Peyer's patch (tissue), 4 donors: Measurements from ENCODE around the gene USP6. TPM values are rescaled to one million over a fixed set of nuclear protein-coding genes. Genes with fewer than 3 reads are reported as not detected.
"Not testable (repeated sequence)": the region's sequence is repeated elsewhere in the genome, so short reads cannot be mapped to it uniquely, and the experiment has no call there.

ENCODE experiments used
- DNase-seq, 3 donors: peaks; one replicate each; pipeline ENCODE4 v3.0.0-alpha.2; 2017 to 2019
- H3K27ac ChIP-seq, 4 donors: fragments of 200-600 bp; sonication (generic); one replicate each; pipeline ENCODE4 v1.5.1; 2016 to 2019
- H3K27me3 ChIP-seq, 2 donors: fragments of 200-600 bp; sonication (generic); one replicate each; pipeline ENCODE4 v1.5.1; 2019
- H3K36me3 ChIP-seq, 3 donors: fragments of 200-600 bp; sonication (generic); one replicate each; pipeline ENCODE4 v1.5.1; 2016 to 2019
- H3K4me1 ChIP-seq, 4 donors: fragments of 200-600 bp; sonication (generic); one replicate each; pipeline ENCODE4 v1.5.1; 2016 to 2019
- H3K4me3 ChIP-seq, 4 donors: fragments of 200-600 bp; sonication (generic); 1 replicate in 3 of 4; 2 replicates in 1 of 4; pipeline ENCODE4 v1.5.1; 2016 to 2019; ENCODE audit warnings: mild to moderate bottlenecking in 1 of 4
- H3K9me3 ChIP-seq, 4 donors: fragments of 200-600 bp; sonication (generic); one replicate each; pipeline ENCODE4 v1.5.1; 2016 to 2019; ENCODE audit warnings: mild to moderate bottlenecking in 1 of 4
- POLR2A ChIP-seq, 2 donors: fragments of 450-650 bp; IDR thresholded peaks; one replicate each; pipeline ENCODE4 v1.5.1; 2017; ENCODE audit warnings: antibody characterized with exemption in 2 of 2, mild to moderate bottlenecking in 2 of 2, moderate library complexity in 2 of 2
- total RNA-seq, 4 donors: library from RNA; depleted of rRNA; stranded (reverse); fragments of >200 nt; gene quantifications; one replicate each; pipeline ENCODE4 v1.1.0, GENCODE V29; 2016
- TF ChIP-seq, protein P1 (sequence below), 6 experiments: fragments of 450-650 bp in 4 of 6; fragments of 200-600 bp in 2 of 6; sonication (generic) in 1 of 6; IDR thresholded peaks; one replicate each; pipeline ENCODE4 v1.5.1; 2017 to 2019; ENCODE audit warnings: antibody characterized with exemption in 6 of 6, mild to moderate bottlenecking in 3 of 6, moderate library complexity in 1 of 6

Gene USP6
- total RNA-seq, 4 donors from 2014 or later, result under 0.01 to 0.18 TPM; not detected in 2

DNA sequence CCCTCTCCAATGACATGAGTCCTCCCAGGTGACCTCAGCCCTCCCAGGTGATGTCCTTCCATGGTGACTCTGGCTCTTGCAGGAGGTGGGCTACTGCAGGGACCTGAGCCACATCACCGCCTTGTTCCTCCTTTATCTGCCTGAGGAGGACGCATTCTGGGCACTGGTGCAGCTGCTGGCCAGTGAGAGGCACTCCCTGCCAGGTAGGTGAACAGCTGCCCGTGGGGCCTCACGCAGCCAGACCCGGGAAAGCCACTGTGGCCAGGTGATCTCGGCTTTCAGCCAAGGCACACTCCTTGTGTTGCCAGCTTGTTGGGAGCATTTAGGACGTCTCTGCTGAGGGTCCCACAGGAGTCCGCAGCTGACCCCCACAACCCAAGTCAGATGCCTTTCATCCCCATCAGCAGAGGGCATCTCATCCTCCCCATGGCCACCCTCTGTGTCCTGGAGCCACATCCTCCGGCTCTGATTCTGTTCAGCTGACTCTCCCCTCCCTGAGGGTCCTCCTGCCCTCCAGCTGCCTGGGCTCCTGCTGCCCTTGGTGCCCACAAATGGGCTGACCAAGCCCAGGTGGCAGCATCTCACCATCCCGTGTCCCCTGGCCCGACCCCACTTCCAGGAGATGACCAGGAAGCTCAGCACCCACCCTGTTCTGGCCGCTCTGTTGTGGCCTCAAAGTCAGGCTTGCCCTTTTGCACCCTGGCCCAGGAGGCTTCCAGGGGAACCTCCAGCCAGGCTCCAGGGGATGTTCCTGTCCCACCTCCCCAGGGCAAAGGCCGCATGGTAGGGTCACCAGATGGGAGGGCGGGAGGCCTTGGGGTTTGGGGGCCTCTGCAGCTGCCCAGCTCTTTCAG lies 20.1 kb downstream of the USP6 start:
- H3K9me3 ChIP-seq, result no peaks in the 10 kb centered on the region
- H3K27ac ChIP-seq, result no peak overlapping the region
- no peak overlapping the region for H3K4me3 ChIP-seq
- H3K36me3 ChIP-seq, result no peaks in the 10 kb centered on the region
- H3K4me1 ChIP-seq, result no peaks in the 10 kb centered on the region
- DNase-seq, result peak in 1 of 3 donors; percentile 43
- TF ChIP-seq POLR2A (IDR thresholded peaks at IDR 0.05), result no peak
- TF ChIP-seq, protein P1, sequence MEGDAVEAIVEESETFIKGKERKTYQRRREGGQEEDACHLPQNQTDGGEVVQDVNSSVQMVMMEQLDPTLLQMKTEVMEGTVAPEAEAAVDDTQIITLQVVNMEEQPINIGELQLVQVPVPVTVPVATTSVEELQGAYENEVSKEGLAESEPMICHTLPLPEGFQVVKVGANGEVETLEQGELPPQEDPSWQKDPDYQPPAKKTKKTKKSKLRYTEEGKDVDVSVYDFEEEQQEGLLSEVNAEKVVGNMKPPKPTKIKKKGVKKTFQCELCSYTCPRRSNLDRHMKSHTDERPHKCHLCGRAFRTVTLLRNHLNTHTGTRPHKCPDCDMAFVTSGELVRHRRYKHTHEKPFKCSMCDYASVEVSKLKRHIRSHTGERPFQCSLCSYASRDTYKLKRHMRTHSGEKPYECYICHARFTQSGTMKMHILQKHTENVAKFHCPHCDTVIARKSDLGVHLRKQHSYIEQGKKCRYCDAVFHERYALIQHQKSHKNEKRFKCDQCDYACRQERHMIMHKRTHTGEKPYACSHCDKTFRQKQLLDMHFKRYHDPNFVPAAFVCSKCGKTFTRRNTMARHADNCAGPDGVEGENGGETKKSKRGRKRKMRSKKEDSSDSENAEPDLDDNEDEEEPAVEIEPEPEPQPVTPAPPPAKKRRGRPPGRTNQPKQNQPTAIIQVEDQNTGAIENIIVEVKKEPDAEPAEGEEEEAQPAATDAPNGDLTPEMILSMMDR (IDR thresholded peaks at IDR 0.05), result no peak
- no peaks in the 10 kb centered on the region for H3K27me3 ChIP-seq

DNA sequence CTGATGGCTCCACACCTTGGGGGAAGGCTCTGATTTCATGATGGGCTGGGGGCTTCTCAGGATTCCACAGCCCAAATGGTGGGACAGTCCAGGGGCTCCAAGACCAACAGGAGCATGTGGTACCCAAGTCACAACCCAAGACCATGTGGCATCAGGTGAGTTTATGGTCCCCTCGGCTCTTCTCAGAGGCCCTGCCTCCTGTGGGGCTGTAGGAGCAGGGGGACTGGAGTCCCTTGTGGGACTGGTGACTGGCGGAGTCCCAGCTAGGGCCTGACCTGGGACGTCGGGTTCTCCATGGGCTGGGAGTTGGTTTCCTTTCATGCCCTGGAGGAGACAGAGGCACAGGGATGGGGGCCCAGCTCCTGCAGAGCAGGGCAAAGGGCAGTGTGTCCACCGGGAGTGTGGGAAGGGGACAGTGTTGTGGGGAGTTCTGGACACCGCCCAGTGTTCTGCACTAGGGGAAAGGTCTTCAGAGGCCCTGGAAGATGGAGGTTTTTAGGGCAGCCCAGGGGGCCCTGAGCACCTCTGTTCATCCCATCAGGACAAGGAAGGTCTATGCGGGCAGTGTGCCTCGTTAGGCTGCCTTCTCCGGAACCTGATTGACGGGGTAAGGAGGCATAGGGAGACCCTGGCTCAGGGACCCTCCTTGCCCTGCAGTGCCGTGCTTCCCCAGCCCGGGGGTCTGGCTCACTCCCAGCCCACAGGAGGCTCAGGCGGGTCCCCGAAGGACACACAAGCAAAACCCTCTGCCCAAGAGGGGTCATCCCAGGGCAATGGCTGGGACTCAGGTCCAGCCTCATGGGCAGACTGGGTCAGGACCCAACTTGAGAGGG lies 21.0 kb downstream of the USP6 start:
- not testable (repeated sequence) for H3K36me3 ChIP-seq, H3K27ac ChIP-seq, H3K9me3 ChIP-seq, H3K4me1 ChIP-seq, H3K4me3 ChIP-seq, H3K27me3 ChIP-seq
- DNase-seq, result peak in 1 of 3 donors; percentile 23

DNA sequence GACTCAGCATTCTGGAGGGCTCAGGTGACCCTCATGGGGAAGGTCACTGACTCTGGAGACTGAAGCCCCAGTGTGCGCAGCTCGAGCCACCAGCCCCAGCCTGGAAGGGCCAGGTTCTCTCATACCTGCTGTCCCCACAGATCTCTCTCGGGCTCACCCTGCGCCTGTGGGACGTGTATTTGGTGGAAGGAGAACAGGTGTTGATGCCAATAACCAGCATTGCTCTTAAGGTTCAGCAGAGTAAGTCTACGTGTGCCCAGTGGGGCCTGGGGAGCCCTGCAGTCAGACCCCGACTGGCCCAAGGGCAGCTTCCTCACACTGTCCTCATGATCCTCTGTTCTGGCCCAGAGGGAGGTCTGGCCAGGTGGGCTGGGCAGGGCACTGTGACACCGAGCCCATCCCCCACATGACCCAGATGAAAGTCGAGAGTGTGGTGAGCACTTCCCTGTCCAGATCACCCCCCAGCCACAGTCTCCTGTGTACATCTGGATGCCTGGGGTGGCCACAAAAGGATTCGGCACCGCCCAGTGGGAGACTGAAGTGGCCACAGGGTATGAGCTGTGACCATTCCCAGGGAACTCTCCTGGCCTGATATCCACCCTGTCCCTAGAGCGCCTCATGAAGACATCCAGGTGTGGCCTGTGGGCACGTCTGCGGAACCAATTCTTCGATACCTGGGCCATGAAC lies 21.8 kb downstream of the USP6 start:
- not testable (repeated sequence) for H3K36me3 ChIP-seq, H3K9me3 ChIP-seq, H3K27me3 ChIP-seq, H3K27ac ChIP-seq, H3K4me3 ChIP-seq, DNase-seq, H3K4me1 ChIP-seq

DNA sequence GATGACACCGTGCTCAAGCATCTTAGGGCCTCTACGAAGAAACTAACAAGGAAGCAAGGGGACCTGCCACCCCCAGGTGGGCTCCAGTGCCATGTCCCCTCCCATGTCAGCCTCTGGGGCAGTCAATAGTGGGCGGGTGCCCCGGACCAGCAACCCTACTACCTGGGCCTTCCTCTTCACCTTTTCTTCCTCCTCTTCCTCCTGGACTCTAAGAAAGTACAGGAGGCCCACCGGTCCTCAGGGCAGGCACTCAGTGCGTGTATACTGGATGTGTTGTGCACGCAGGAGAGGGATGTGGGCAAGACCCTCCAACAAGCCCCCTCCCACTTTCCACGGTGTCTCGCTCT lies 22.3 kb downstream of the USP6 start:
- not testable (repeated sequence) for H3K9me3 ChIP-seq, DNase-seq, H3K36me3 ChIP-seq, H3K4me3 ChIP-seq, H3K27ac ChIP-seq, H3K4me1 ChIP-seq, H3K27me3 ChIP-seq

DNA sequence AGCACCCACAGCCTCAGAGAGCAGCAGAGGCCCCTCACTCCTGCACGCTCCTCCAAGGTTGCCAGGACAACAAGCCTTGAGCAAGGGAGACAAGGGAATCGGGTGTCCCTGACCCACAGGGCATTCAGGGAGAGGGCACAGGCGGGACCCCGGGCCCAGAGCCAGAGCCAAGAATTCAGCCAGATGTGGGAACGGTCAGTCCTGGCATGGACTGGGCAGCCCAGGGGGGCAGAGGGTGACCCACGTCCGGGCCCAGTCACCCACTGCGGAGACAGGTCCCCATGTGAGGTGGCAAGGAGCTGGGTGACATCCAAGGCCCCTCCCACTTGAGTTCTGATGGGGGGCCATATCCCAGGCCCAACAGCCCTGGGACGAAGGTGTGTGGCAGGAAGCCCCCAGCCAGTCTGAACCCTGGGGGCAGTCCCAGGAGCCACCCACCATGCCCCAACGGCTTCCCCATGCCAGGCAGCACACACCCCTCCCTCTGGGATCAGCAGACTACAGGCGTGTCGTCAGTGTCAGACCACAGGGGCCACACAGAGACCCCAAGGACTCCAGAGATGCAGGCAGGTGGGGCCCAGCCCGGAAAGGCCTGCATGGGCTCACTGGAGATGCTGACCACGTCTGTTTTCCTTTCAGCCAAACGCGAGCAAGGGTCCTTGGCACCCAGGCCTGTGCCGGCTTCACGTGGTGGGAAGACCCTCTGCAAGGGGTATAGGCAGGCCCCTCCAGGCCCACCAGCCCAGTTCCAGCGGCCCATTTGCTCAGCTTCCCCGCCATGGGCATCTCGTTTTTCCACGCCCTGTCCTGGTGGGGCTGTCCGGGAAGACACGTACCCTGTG lies 23.0 kb downstream of the USP6 start:
- no peak overlapping the region for H3K4me3 ChIP-seq
- DNase-seq, result no peak
- no peaks in the 10 kb centered on the region for H3K9me3 ChIP-seq
- H3K36me3 ChIP-seq, result no peaks in the 10 kb centered on the region
- H3K27ac ChIP-seq, result no peak overlapping the region
- no peaks in the 10 kb centered on the region for H3K4me1 ChIP-seq
- TF ChIP-seq POLR2A (IDR thresholded peaks at IDR 0.05), result no peak
- TF ChIP-seq, protein P1 (IDR thresholded peaks at IDR 0.05), result no peak
- H3K27me3 ChIP-seq, result no peaks in the 10 kb centered on the region

DNA sequence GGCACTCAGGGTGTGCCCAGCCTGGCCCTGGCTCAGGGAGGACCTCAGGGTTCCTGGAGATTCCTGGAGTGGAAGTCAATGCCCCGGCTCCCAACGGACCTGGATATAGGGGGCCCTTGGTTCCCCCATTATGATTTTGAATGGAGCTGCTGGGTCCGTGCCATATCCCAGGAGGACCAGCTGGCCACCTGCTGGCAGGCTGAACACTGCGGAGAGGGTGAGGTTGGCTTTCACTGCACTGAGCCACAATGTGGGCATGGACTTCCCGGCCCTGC lies 23.6 kb downstream of the USP6 start:
- no peaks in the 10 kb centered on the region for H3K36me3 ChIP-seq
- no peak for DNase-seq
- H3K27me3 ChIP-seq, result no peaks in the 10 kb centered on the region
- no peak overlapping the region for H3K4me3 ChIP-seq
- H3K27ac ChIP-seq, result no peak overlapping the region
- H3K9me3 ChIP-seq, result no peaks in the 10 kb centered on the region
- TF ChIP-seq POLR2A (IDR thresholded peaks at IDR 0.05), result no peak
- TF ChIP-seq, protein P1 (IDR thresholded peaks at IDR 0.05), result no peak
- H3K4me1 ChIP-seq, result no peaks in the 10 kb centered on the region

DNA sequence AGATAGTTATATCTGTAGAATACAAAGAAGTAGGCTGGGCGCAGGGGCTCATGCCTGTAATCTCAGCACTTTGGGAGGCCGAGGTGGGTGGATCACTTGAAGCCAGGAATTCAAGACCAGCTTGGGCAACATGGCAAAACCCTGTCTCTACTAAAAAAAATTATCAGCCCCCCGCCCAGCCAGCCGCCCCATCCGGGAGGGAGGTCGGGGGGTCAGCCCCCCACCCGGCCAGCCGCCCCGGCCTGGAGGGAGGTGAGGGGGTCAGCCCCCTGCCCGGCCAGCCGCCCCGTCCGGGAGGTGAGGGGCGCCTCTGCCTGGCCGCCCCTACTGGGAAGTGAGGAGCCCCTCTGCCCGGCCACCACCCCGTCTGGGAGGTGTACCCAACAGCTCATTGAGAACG lies 27.0 kb downstream of the USP6 start:
- not testable (repeated sequence) for H3K9me3 ChIP-seq, H3K27ac ChIP-seq, H3K36me3 ChIP-seq, H3K27me3 ChIP-seq, DNase-seq, H3K4me3 ChIP-seq, H3K4me1 ChIP-seq

DNA sequence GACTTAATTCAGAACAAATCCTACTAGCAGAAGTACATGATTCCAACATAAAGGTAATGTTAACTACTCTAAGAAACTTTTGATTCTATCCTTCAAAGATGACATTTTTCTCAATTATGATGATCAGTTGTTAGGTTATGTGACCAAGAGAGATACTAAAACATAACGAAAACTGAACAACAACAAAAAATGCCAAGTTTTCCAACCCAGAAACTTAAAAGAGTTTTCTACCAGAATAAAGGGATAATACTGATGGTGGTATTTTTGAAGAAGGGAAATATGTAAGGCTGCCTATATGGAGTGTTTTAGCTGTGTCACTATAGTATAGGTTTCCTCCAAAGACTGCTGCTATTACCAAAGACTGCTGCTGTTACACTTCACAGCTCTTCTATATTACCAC lies 30.3 kb downstream of the USP6 start:
- not testable (repeated sequence) for H3K27me3 ChIP-seq, DNase-seq, H3K9me3 ChIP-seq, H3K27ac ChIP-seq, H3K4me3 ChIP-seq, H3K4me1 ChIP-seq, H3K36me3 ChIP-seq

DNA sequence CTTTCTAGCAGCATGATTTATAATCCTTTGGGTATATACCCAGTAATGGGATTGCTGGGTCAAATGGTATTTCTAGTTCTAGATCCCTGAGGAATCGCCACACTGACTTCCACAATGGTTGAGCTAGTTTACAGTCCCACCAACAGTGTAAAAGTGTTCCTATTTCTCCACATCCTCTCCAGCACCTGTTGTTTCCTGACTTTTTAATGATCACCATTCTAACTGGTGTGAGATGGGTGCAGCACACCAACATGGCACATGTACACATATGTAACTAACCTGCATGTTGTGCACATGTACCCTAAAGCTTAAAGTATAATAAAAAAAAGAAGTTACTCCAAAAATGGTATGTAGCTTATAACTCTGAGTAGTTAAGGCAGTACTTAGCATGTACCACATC lies 44.9 kb downstream of the USP6 start:
- H3K27ac ChIP-seq, result not testable (repeated sequence)

DNA sequence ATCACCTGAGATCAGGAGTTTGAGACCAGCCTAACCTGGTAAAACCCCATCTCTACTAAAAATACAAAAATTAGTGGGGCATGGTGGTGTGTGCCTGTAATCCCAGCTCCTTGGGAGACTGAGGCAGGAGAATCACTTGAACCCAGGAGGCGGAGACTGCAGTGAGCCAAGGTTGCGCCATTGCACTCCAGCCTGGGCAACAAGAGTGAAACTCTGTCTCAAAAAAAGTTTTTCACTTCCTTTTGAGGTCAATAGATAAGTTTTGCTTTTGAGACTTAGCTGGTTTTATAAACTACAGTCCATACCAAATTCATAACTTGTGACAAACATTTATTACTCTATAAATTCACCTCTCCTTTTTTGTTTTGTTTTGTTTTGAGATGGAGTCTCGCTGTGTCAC lies 46.0 kb downstream of the USP6 start:
- H3K9me3 ChIP-seq, H3K4me3 ChIP-seq, H3K27me3 ChIP-seq, H3K36me3 ChIP-seq, H3K27ac ChIP-seq, H3K4me1 ChIP-seq, DNase-seq: not testable (repeated sequence)

More for the DNA sequence above, 44.9 kb downstream of the USP6 start:
- not testable (repeated sequence) for H3K4me1 ChIP-seq, DNase-seq, H3K9me3 ChIP-seq, H3K4me3 ChIP-seq, H3K27me3 ChIP-seq, H3K36me3 ChIP-seq
